C4-2B (cell line): ENCODE data around the gene TMEM14C.
A peak's percentile ranks its signal among the peaks of the same experiment; 100 is the strongest.

Source experiments
- H3K27ac ChIP-seq: fragments of 450-650 bp; 2 replicates; pipeline ENCODE4 v1.5.1; 2017
- CTCF ChIP-seq: fragments of 450-650 bp; conservative IDR thresholded peaks from 2 replicates; pipeline ENCODE4 v1.5.1; 2017; ENCODE audit warnings: mild to moderate bottlenecking
- ZFX ChIP-seq: fragments of 450-650 bp; IDR thresholded peaks from 2 replicates; pipeline ENCODE4 v1.6.1; 2017

Gene TMEM14C

GRCh38 chr6:10695086-10695657 is 27.7 kb upstream of the TMEM14C start:
- peak overlapping the region; percentile 87 for H3K27ac ChIP-seq
- TF ChIP-seq ZFX = no peak
- no peak for TF ChIP-seq CTCF

GRCh38 chr6:10696655-10697054 is 26.2 kb upstream of the TMEM14C start:
- H3K27ac ChIP-seq = 0 out of 2 replicates have a peak overlapping the region, but pooled peaks have one; percentile 14
- no peak for TF ChIP-seq ZFX
- no peak for TF ChIP-seq CTCF

- H3K27ac ChIP-seq = no peak overlapping the region
- no peak for TF ChIP-seq CTCF
- TF ChIP-seq ZFX = no peak
Measured at GRCh38 chr6:10713962-10714361, 8.9 kb upstream of the TMEM14C start.

- TF ChIP-seq ZFX (no peak), CTCF (no peak)
- H3K27ac ChIP-seq = no peak overlapping the region
Measured at GRCh38 chr6:10719296-10719963, 3.4 kb upstream of the TMEM14C start.

GRCh38 chr6:10719964-10720264 is 3.0 kb upstream of the TMEM14C start:
- TF ChIP-seq ZFX (no peak), CTCF (no peak)
- H3K27ac ChIP-seq = no peak overlapping the region

GRCh38 chr6:10720265-10720959 is 2.5 kb upstream of the TMEM14C start:
- no peak overlapping the region for H3K27ac ChIP-seq
- TF ChIP-seq CTCF (no peak), ZFX (no peak)

GRCh38 chr6:10720960-10721849 is 1.7 kb upstream of the TMEM14C start:
- peak overlapping the region; percentile 73; the same call in 1 of the 2 replicates for H3K27ac ChIP-seq
